GM12878 (cell line): ENCODE data around the gene RICTOR. TPM values are rescaled to one million over a fixed set of nuclear protein-coding genes. Genes with fewer than 3 reads are reported as not detected.

Experiments used
- ATAC-seq: fragments of 200-7000 bp; cut with Tn5 transposase; 3 replicates; pipeline ENCODE4 v1.9.1; 2020; ENCODE audit warnings: mild to moderate bottlenecking, moderate library complexity
- BruUV-seq: library from RNA; stranded (reverse); fragments of 400-500 nt; replicated peaks from 2 replicates; lab custom pipeline; 2021; lab: Mats Ljungman, UMichigan
- CTCF ChIA-PET: fragments of 300-600 bp; sonication (Branson Sonifier 250); formaldehyde crosslinking; extraction: SDS; loops from one replicate; lab custom pipeline; 2021; ENCODE audit warnings: inconsistent platforms; lab: Yijun Ruan, JAX
- POLR2A ChIA-PET: fragments of 350-600 bp; formaldehyde crosslinking; extraction: SDS; loops from one replicate; lab custom pipeline; 2021; ENCODE audit warnings: inconsistent platforms; lab: Charles Lee
- RAD21 ChIA-PET: fragments of 300-600 bp; sonication (Branson Sonifier 250); formaldehyde crosslinking; loops from one replicate; lab custom pipeline; 2023; ENCODE audit warnings: antibody characterized with exemption; ENCODE audit not compliant: unreplicated experiment; lab: Charles Lee
- SMC1A ChIA-PET: fragments of 300-600 bp; sonication (Branson Sonifier 250); formaldehyde crosslinking; loops from one replicate; lab custom pipeline; 2023; ENCODE audit not compliant: unreplicated experiment, uncharacterized antibody; lab: Charles Lee
- DNase-seq: peaks from one replicate; pipeline ENCODE4 v3.0.0-alpha.2; 2011; ENCODE audit warnings: low read depth, low spot score
- FAIRE-seq: peaks from 3 replicates; lab custom pipeline; 2011; peaks lifted over from hg19 to GRCh38; lab: Jason Lieb, UNC
- H2AFZ ChIP-seq: 2 replicates; pipeline ENCODE4 v1.6.0; 2011; ENCODE audit warnings: low read depth, low read length, control low read depth; ENCODE audit not compliant: control insufficient read depth
- H3K27ac ChIP-seq: 2 replicates; pipeline ENCODE4 v1.5.1; 2011; ENCODE audit warnings: control low read depth; ENCODE audit not compliant: control insufficient read depth, insufficient read depth
- H3K27me3 ChIP-seq, 2 experiments: replicated peaks in 1 of 2; 2 replicates each; pipeline versions ENCODE4 v1.6.0 to v1.6.1; 2011; ENCODE audit warnings: low read length in 1 of 2; ENCODE audit not compliant: control insufficient read depth in 2 of 2, insufficient read depth in 2 of 2
- H3K36me3 ChIP-seq, 2 experiments: 2 replicates each; pipeline ENCODE4 v1.5.1; 2011; ENCODE audit warnings: low read length in 1 of 2; ENCODE audit not compliant: control insufficient read depth in 2 of 2, insufficient read depth in 2 of 2
- H3K4me1 ChIP-seq: 2 replicates; pipeline ENCODE4 v1.6.1; 2011; ENCODE audit warnings: mild to moderate bottlenecking, low read length, moderate library complexity, mixed read lengths; ENCODE audit not compliant: control insufficient read depth, insufficient read depth
- H3K4me2 ChIP-seq: 2 replicates; pipeline ENCODE4 v1.6.0; 2011; ENCODE audit warnings: control low read depth; ENCODE audit not compliant: control insufficient read depth, insufficient read depth
- H3K4me3 ChIP-seq: fragments of 200-600 bp; sonication (generic); 2 replicates; pipeline ENCODE4 v1.5.1; 2016
- H3K79me2 ChIP-seq: 2 replicates; pipeline ENCODE4 v1.6.0; 2011; ENCODE audit warnings: low read length; ENCODE audit not compliant: control insufficient read depth, insufficient read depth
- H3K9ac ChIP-seq: 2 replicates; pipeline ENCODE4 v1.8.0; 2011; ENCODE audit warnings: low read length, control low read depth, mixed read lengths; ENCODE audit not compliant: control insufficient read depth, insufficient read depth
- H3K9me3 ChIP-seq: replicated peaks from 3 replicates; pipeline ENCODE4 v1.5.1; 2011; ENCODE audit warnings: mild to moderate bottlenecking, low read length; ENCODE audit not compliant: control insufficient read depth, insufficient read depth
- H4K20me1 ChIP-seq: 2 replicates; pipeline ENCODE4 v1.6.0; 2011; ENCODE audit not compliant: control insufficient read depth, insufficient read depth
- CBX5 ChIP-seq: sonication (generic); IDR thresholded peaks from 2 replicates; pipeline ENCODE4 v1.6.1; 2016; ENCODE audit warnings: low read depth, moderate library complexity, mild to moderate bottlenecking, inconsistent platforms
- MTA2 ChIP-seq: fragments of 450-650 bp; IDR thresholded peaks from 2 replicates; pipeline ENCODE4 v1.6.1; 2016; ENCODE audit warnings: low read depth, mild to moderate bottlenecking, moderate library complexity
- RUNX3 ChIP-seq: IDR thresholded peaks from 2 replicates; pipeline ENCODE4 v1.6.1; 2012; ENCODE audit warnings: low read length, inconsistent platforms
- SIX5 ChIP-seq: IDR thresholded peaks from 2 replicates; pipeline ENCODE4 v1.6.1; 2011; ENCODE audit warnings: mild to moderate bottlenecking, low read depth, low read length, moderate library complexity; ENCODE audit not compliant: severe bottlenecking
- SMARCA5 ChIP-seq: fragments of 450-650 bp; IDR thresholded peaks from 2 replicates; pipeline ENCODE4 v1.6.1; 2017; ENCODE audit warnings: mild to moderate bottlenecking
- ZNF274 ChIP-seq: IDR thresholded peaks from one replicate; pipeline ENCODE4 v1.8.0; 2011; ENCODE audit not compliant: insufficient read length, insufficient read depth
- ZNF384 ChIP-seq: IDR thresholded peaks from 2 replicates; pipeline ENCODE4 v1.6.1; 2012; ENCODE audit warnings: low read depth, mild to moderate bottlenecking, low read length, improper control_type of control experiment, borderline replicate concordance
- WGBS: methylation state at CpG from one replicate; pipeline ENCODE4 v1.1.6; 2016; ENCODE audit warnings: low lambda C conversion rate; ENCODE audit not compliant: insufficient replicate concordance, insufficient coverage; ENCODE audit errors: missing lambda C conversion rate; 5-methylcytosine and 5-hydroxymethylcytosine counted together
- in situ Hi-C: fragments of 300-500 bp; cut with MboI; formaldehyde crosslinking; loops from 9 replicates; pipeline ENCODE4 v1.14.3; 2018; ENCODE audit warnings: mixed read lengths
- intact Hi-C: fragments of 100-400 bp; cut with micrococcal nuclease; formaldehyde crosslinking; loops from one replicate; pipeline ENCODE4 v1.14.2; 2022; ENCODE audit not compliant: unreplicated experiment
- polyA plus RNA-seq, 11 experiments: library from polyadenylated mRNA; depleted of rRNA in 4 of 11; unstranded in 6 of 11; stranded (reverse) in 5 of 11; fragments of >200 nt; fragmentation: Nextera tagmentation in 4 of 11; fragmentation: Illumina TruSeq in 1 of 11; extraction: Ambion mirVana in 4 of 11; extraction: Trizol in 1 of 11; gene quantifications; 1 replicate in 1 of 11; 2 replicates in 10 of 11; pipeline versions ENCODE4 v1.2.1 to v1.2.3, GENCODE V29; 2011 to 2016; ENCODE audit warnings: inconsistent platforms in 2 of 11, missing spikeins in 2 of 11, low read depth in 1 of 11
- total RNA-seq, 4 experiments: library from RNA; depleted of rRNA in 3 of 4; stranded (reverse); fragments of >200 nt in 3 of 4; fragmentation: Illumina TruSeq in 1 of 4; extraction: Trizol in 1 of 4; gene quantifications; 2 replicates each; pipeline versions ENCODE4 v1.2.1 to v1.2.3, GENCODE V29; 2013 to 2021
- TF ChIP-seq, protein P1 (sequence below): fragments of 450-650 bp; conservative IDR thresholded peaks from 2 replicates; pipeline ENCODE4 v1.6.1; 2017; ENCODE audit warnings: mild to moderate bottlenecking, moderate library complexity
- TF ChIP-seq, protein P2 (sequence below): IDR thresholded peaks from 2 replicates; pipeline ENCODE4 v1.6.1; 2011; ENCODE audit warnings: borderline replicate concordance, low read depth, mild to moderate bottlenecking, moderate library complexity, low read length; ENCODE audit not compliant: insufficient read depth, poor library complexity, severe bottlenecking
- TF ChIP-seq, protein P3 (sequence below): fragments of 450-650 bp; formaldehyde crosslinking; IDR thresholded peaks from 2 replicates; pipeline ENCODE4 v1.4.0; 2022; ENCODE audit warnings: mild to moderate bottlenecking, moderate library complexity

The RICTOR gene
- total and polyA plus RNA-seq, 10 of the 15 experiments (the other 5 are each of a cell fraction or from before 2014, with no cell fraction given) = 2.7 to 23.0 (median 6.9) TPM

DNA sequence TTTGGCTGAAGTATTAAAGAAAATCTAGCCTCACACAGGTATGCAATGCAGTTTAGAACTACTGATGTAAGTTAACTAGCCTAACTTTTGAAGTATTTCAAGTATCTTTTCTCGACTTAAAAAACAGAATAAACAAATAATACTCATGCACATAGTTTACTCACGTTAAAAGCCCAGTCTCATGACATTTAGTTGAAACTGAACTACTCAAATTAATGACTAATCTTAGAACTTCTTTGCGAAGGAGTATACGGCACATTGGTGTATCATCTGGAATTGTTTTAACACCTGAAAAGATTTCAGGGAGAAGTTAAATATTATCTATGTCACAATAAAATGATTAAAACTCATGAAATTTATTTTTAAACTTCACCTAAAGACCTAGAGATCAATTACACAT, 129.9 kb downstream of the RICTOR start:
- ChIA-PET SMC1A (interaction anchor here (1.5 kb wide), 1 partner anchor 10 kb away, joined by 3 read pairs; no protein-coding TSS in a partner anchor), POLR2A (no interaction called here), CTCF (no interaction called here), RAD21 (no interaction called here)
- intact Hi-C loops = no loop called here
- DNase-seq = no peak
- H3K4me1 ChIP-seq = no peaks in the 10 kb centered on the region
- H3K4me3 ChIP-seq = no peak overlapping the region
- FAIRE-seq = no peak
- H4K20me1 ChIP-seq = no peaks in the 10 kb centered on the region
- no peak overlapping the region for H3K27ac ChIP-seq
- in situ Hi-C loops = no loop called here
- H3K36me3 ChIP-seq = peaks cover 3 to 12% of the 10 kb centered on the region in 2 experiments
- H3K27me3 ChIP-seq = no peaks in the 10 kb centered on the region
- no peak for ATAC-seq
- H3K9me3 ChIP-seq = no peaks in the 10 kb centered on the region
- H3K9ac ChIP-seq = no peak overlapping the region
- TF ChIP-seq ZNF274 (no peak), ZNF384 (no peak), SIX5 (no peak)
- 99% methylated on average over 4 of the region's 4 CpGs for WGBS
- H2AFZ ChIP-seq = no peak overlapping the region
- no peak overlapping the region for H3K4me2 ChIP-seq
- no peaks in the 10 kb centered on the region for H3K79me2 ChIP-seq
- BruUV-seq = no TSS peak

DNA sequence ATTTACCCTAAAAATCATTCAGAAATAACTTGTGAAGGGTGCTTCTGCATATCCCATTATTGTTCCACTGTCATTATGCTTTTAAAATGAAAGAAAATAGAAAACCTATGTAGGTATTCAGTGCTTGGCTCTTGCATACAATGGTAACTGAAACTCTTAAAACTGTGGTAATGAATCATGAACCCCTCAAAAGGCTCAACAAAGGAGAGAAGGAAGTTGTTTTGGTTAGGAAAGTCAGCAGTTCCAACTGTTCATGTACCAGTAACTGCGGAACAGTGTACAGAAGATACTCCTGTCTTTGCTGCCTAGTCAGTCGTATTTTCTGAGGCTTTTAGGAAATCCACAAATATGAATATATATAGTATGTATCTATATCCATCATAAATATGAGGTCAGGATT, 132.3 kb downstream of the RICTOR start:
- peaks cover 3 to 11% of the 10 kb centered on the region in 2 experiments for H3K36me3 ChIP-seq
- SMC1A ChIA-PET = interaction anchor here (0.8 to 1.6 kb wide), 2 partner anchors 22 to 139 kb away, joined by 3 read pairs; no protein-coding TSS in a partner anchor
- TF ChIP-seq ZNF384 (no peak), SMARCA5 (no peak), CBX5 (no peak), MTA2 (no peak), RUNX3 (no peak)
- TF ChIP-seq, protein P1, sequence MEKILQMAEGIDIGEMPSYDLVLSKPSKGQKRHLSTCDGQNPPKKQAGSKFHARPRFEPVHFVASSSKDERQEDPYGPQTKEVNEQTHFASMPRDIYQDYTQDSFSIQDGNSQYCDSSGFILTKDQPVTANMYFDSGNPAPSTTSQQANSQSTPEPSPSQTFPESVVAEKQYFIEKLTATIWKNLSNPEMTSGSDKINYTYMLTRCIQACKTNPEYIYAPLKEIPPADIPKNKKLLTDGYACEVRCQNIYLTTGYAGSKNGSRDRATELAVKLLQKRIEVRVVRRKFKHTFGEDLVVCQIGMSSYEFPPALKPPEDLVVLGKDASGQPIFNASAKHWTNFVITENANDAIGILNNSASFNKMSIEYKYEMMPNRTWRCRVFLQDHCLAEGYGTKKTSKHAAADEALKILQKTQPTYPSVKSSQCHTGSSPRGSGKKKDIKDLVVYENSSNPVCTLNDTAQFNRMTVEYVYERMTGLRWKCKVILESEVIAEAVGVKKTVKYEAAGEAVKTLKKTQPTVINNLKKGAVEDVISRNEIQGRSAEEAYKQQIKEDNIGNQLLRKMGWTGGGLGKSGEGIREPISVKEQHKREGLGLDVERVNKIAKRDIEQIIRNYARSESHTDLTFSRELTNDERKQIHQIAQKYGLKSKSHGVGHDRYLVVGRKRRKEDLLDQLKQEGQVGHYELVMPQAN = no peak
- TF ChIP-seq, protein P2, sequence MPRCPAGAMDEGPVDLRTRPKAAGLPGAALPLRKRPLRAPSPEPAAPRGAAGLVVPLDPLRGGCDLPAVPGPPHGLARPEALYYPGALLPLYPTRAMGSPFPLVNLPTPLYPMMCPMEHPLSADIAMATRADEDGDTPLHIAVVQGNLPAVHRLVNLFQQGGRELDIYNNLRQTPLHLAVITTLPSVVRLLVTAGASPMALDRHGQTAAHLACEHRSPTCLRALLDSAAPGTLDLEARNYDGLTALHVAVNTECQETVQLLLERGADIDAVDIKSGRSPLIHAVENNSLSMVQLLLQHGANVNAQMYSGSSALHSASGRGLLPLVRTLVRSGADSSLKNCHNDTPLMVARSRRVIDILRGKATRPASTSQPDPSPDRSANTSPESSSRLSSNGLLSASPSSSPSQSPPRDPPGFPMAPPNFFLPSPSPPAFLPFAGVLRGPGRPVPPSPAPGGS = no peak
- TF ChIP-seq, protein P3, sequence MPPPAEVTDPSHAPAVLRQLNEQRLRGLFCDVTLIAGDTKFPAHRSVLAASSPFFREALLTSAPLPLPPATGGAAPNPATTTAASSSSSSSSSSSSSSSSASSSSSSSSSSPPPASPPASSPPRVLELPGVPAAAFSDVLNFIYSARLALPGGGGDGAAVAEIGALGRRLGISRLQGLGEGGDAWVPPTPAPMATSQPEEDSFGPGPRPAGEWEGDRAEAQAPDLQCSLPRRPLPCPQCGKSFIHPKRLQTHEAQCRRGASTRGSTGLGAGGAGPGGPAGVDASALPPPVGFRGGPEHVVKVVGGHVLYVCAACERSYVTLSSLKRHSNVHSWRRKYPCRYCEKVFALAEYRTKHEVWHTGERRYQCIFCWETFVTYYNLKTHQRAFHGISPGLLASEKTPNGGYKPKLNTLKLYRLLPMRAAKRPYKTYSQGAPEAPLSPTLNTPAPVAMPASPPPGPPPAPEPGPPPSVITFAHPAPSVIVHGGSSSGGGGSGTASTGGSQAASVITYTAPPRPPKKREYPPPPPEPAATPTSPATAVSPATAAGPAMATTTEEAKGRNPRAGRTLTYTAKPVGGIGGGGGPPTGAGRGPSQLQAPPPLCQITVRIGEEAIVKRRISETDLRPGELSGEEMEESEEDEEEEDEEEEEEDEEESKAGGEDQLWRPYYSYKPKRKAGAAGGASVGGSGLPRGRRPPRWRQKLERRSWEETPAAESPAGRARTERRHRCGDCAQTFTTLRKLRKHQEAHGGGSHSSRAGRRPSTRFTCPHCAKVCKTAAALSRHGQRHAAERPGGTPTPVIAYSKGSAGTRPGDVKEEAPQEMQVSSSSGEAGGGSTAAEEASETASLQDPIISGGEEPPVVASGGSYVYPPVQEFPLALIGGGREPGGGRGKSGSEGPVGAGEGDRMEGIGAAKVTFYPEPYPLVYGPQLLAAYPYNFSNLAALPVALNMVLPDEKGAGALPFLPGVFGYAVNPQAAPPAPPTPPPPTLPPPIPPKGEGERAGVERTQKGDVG (CRISPR knock-in tag) = no peak

More for the DNA sequence above, 132.3 kb downstream of the RICTOR start:
- H3K4me3 ChIP-seq = no peak overlapping the region
- ATAC-seq (no peak), DNase-seq (no peak), FAIRE-seq (no peak)
- H3K9me3 ChIP-seq = no peaks in the 10 kb centered on the region
- BruUV-seq = no TSS peak
- no peak overlapping the region for H2AFZ ChIP-seq
- H4K20me1 ChIP-seq = no peaks in the 10 kb centered on the region
- no peaks in the 10 kb centered on the region for H3K79me2 ChIP-seq
- no peaks in the 10 kb centered on the region for H3K4me1 ChIP-seq
- WGBS = 97% methylated on average over 2 of the region's 2 CpGs
- in situ Hi-C loops = no loop called here
- H3K27me3 ChIP-seq = no peaks in the 10 kb centered on the region
- RAD21 ChIA-PET = no interaction called here
- CTCF ChIA-PET = no interaction called here
- POLR2A ChIA-PET = no interaction called here
- H3K4me2 ChIP-seq = no peak overlapping the region
- intact Hi-C loops = no loop called here
- no peak overlapping the region for H3K27ac ChIP-seq
- no peak overlapping the region for H3K9ac ChIP-seq
